IPS-15b (cell line): ENCODE data around the gene SHC2.
A peak's percentile ranks its signal among the peaks of the same experiment; 100 is the strongest.

Experiments
- H3K27me3 ChIP-seq: one replicate; pipeline ENCODE4 v1.6.1; 2013; ENCODE audit warnings: low read length; ENCODE audit not compliant: control insufficient read depth, insufficient read depth
- H3K36me3 ChIP-seq: one replicate; pipeline ENCODE4 v1.6.1; 2013; ENCODE audit warnings: low read length; ENCODE audit not compliant: control insufficient read depth, insufficient read depth
- H3K4me1 ChIP-seq: one replicate; pipeline ENCODE4 v1.6.1; 2013; ENCODE audit warnings: mild to moderate bottlenecking, low read length; ENCODE audit not compliant: control insufficient read depth, insufficient read depth
- H3K4me3 ChIP-seq: one replicate; pipeline ENCODE4 v1.5.1; 2013; ENCODE audit warnings: low read depth, low read length
- H3K9ac ChIP-seq: one replicate; pipeline ENCODE4 v1.6.1; 2013; ENCODE audit warnings: low read depth, mild to moderate bottlenecking, low read length
- H3K9me3 ChIP-seq: one replicate; pipeline ENCODE4 v1.6.1; 2013; ENCODE audit warnings: mild to moderate bottlenecking, low read length; ENCODE audit not compliant: control insufficient read depth, insufficient read depth

Gene SHC2

DNA sequence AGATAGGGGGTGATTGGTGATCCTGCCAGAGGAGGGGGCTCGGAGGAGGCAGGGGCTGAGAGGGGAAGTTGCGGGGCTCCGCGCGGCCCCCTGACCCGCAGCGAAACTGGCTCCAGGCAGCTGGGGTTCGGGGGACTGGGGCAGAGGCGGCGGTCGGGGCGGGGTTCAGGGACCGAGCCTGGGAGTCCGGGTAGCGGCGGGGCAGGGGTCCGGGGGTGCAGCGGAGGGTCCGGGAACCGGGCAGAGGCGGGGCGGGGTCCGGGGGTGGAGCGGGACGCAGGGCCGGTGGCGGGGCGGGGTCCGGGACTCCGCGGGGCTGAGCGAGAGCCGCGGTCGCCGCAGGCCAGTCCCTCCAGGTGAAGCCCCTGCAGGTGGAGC lies 36.6 kb upstream of the SHC2 start:
- no peak overlapping the region for H3K9ac ChIP-seq
- no peaks in the 10 kb centered on the region for H3K36me3 ChIP-seq
- H3K9me3 ChIP-seq = no peaks in the 10 kb centered on the region
- H3K4me1 ChIP-seq = no peaks in the 10 kb centered on the region
- H3K4me3 ChIP-seq = peak overlapping the region; percentile 60
- peaks cover 23% of the 10 kb centered on the region for H3K27me3 ChIP-seq

DNA sequence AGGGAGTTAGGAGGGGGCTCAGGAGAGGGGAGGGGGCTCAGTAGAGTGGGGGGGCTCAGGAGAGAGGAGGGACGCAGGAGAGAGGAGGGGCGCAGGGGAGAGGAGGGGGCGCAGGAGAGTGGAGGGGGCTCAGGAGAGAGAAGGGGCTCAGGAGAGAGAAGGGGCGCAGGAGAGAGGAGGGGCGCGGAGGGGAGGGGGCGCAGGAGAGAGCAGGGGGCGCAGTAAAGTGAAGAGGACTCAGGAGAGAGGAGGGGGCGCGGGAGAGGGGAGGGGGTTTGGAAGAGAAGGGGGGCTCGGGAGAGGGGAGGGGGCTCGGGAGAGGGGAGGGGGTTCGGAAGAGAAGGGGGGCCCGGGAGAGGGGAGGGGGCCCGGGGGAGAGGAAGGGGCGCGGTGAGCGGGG lies 36.2 kb upstream of the SHC2 start:
- peaks cover 23% of the 10 kb centered on the region for H3K27me3 ChIP-seq

DNA sequence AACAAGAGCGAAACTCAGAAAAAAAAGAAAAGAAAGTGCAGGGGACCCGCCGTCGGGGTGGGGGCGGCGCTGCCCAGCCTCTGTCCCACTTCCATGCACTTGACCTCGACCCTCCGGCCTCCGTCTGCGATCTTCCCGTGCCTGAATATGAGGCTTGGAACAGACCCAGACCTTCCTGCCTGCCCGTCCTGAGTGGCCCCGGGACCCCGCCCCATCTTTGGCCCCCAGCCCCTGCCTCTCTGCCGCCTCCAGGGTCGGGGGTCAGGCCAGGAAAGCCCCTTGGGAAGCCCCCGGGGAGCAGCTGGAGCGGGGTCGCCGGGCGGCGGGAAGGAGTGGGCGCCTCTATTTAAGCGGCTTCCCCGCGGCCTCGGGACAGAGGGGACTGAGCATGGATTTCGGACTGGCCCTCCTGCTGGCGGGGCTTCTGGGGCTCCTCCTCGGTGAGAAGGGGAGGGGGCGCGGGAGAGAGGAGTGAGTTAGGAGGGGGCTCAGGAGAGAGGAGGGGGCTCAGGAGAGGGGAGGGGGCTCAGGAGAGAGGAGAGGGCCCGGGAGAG lies 35.4 kb upstream of the SHC2 start, which contains the start of gene MADCAM1:
TSS of gene MADCAM1 (plus strand) at position 375 of the 554 bp plus-strand sequence. CDS start at position 389, 14 bp downstream.
- Histone ChIP-seq H3K9ac (no peak within 1 kb of the TSS), H3K27me3 (peaks cover 23% of the 10 kb centered on the region), H3K36me3 (no peaks in the 10 kb centered on the region), H3K9me3 (no peaks in the 10 kb centered on the region), H3K4me1 (no peaks in the 10 kb centered on the region), H3K4me3 (peak within 1 kb of the TSS; percentile 32)

More for the DNA sequence above, 36.2 kb upstream of the SHC2 start:
- no peak overlapping the region for H3K4me3 ChIP-seq
- H3K36me3 ChIP-seq = no peaks in the 10 kb centered on the region
- no peak overlapping the region for H3K9ac ChIP-seq
- no peaks in the 10 kb centered on the region for H3K4me1 ChIP-seq
- H3K9me3 ChIP-seq = no peaks in the 10 kb centered on the region

DNA sequence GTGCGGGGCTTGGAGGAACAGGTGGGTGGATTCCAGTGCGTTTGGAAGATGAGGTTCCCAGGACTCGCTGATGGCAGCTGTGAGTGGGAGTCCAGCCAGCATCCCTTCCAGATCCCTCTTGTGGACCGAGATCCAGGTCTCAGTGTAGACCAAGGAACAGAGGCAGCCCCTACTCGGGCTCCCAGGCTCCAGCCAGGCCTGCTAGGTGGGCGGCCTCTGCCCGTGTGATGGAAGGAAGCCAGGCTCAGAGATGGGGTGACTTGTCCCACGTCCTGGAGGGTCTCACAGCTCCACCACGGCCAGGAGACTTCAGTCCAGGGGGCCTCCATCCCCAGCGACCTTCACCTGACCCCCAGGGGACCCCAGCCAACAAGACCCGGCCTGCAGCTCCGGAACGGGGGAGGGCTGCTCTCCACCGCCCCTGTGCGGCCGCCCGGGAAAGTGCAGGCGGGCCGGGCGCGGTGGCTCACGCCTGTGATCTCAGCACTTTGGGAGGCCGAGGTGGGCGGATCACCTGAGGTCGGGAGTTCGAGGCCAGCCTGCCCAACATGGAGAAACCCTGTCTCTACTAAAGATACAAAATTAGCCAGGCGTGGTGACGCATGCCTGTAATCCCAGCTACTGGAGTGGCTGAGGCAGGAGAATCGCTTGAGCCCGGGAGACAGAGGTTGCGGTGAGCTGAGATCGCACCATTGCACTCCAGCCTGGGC lies 34.7 kb upstream of the SHC2 start:
- Histone ChIP-seq H3K27me3 (peaks cover 23% of the 10 kb centered on the region), H3K36me3 (no peaks in the 10 kb centered on the region), H3K4me3 (peak overlapping the region; percentile 32)

DNA sequence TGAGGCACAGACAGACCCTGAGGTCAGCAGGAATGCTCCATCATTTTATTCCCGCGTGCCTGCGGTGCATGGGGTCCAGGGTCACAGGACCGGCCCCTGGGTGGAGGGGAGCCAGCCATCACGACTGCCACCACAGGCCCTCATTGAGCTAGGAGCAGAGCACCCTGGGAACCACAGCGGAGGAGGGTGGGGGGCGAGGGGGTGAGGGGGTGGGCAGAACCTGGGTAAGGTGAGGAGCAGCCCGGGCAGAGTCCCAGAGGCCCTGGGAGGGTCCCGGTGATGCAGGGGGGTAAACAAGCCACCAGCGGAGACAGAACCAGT lies 34.2 kb upstream of the SHC2 start:
- H3K9ac ChIP-seq = no peak overlapping the region
- no peaks in the 10 kb centered on the region for H3K9me3 ChIP-seq
- H3K36me3 ChIP-seq = no peaks in the 10 kb centered on the region
- H3K27me3 ChIP-seq = peaks cover 21% of the 10 kb centered on the region
- H3K4me1 ChIP-seq = no peaks in the 10 kb centered on the region
- H3K4me3 ChIP-seq = no peak overlapping the region

More for the DNA sequence above, 34.7 kb upstream of the SHC2 start:
- Histone ChIP-seq H3K9me3 (no peaks in the 10 kb centered on the region), H3K4me1 (no peaks in the 10 kb centered on the region), H3K9ac (no peak overlapping the region)

DNA sequence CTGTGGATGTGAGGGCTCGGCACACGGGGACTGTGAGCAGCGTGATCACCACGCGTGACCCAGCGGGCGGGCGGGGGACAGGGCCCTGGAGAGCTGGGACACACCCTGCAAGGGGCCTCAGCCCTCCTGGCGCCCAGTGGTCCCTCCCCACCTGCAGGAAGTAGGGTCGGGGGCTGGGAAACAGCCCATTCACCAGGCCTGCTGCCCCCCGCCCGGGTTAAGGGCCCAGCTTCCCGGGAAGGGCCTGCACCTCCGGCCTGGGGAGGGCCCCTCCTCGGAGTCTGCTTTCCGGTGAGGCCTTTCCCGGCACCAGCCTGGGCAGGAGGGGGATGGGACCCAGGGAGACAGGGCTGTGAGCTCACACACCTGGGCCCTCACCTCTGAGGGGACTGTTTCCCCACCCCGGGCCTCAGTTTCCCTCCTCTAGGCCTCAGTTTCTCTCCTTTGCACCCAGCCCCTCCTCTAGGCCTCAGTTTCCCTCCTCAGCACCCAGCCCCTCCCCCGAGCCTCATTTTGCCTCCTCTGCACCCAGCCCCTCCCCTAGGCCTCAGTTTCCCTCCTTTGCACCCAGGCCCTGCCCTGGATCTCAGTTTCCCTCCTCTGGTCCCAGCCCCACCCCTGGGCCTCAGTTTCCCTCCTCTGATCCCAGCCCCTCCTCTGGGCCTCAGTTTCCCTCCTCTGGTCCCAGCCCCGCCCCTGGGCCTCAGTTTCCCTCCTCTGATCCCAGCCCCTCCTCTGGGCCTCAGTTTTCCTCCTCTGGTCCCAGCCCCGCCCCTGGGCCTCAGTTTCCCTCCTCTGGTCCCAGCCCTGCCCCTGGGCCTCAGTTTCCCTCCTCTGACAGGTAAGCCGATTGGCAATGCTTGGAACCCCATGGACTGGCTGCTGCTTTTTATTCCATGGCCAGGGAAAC lies 33.6 kb upstream of the SHC2 start:
- Histone ChIP-seq H3K9ac (no peak overlapping the region), H3K36me3 (no peaks in the 10 kb centered on the region), H3K4me3 (no peak overlapping the region), H3K4me1 (no peaks in the 10 kb centered on the region), H3K9me3 (no peaks in the 10 kb centered on the region), H3K27me3 (peaks cover 16% of the 10 kb centered on the region)

DNA sequence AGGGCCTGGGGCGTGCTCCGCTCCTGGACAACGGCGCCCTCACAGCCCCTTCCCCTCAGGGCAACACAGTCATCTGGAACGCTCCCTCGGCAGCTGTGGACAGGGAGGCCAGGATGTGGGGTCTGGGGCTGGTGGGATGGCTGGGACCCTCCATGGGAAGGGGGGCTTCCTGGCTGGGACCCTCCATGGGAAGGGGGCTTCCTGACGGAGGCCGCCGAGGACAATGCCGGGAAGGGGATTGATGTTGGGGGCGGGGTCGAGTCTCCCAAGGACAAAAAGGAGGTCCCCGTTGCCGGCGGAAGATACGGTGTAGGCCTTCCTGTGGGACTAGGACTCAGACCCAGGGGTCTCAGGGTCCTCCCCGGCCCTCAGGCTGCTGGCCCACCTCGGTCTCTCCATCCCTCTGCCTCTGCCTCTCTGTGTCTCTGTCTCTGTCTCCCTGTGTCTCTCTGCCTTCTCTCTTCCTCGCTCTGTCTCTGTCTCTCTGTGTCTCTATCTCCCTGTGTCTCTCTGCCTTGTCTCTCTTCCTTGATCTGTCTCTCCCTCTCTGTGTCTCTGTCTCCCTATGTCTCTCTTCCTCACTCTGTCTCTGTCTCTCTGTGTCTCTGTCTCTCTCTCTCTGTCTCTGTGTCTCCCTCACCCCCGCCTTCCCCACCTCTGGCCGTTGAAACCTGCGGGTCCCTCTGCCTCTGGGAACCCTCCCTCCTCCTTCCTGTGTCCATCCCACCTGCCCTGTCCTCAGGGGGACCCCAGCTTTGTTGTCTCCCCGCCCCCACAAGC lies 32.7 kb upstream of the SHC2 start:
- no peak overlapping the region for H3K4me3 ChIP-seq
- H3K9ac ChIP-seq = no peak overlapping the region
- H3K4me1 ChIP-seq = no peaks in the 10 kb centered on the region
- peaks cover 9% of the 10 kb centered on the region for H3K27me3 ChIP-seq
- H3K9me3 ChIP-seq = no peaks in the 10 kb centered on the region
- no peaks in the 10 kb centered on the region for H3K36me3 ChIP-seq

- H3K4me3 ChIP-seq = no peak overlapping the region
- no peaks in the 10 kb centered on the region for H3K36me3 ChIP-seq
- no peak overlapping the region for H3K9ac ChIP-seq
- no peaks in the 10 kb centered on the region for H3K27me3 ChIP-seq
- H3K9me3 ChIP-seq = no peaks in the 10 kb centered on the region
- no peaks in the 10 kb centered on the region for H3K4me1 ChIP-seq
Observed at GRCh38 chr19:492091-492531, 31.3 kb upstream of the SHC2 start.

- H3K9ac ChIP-seq = no peak overlapping the region
- no peaks in the 10 kb centered on the region for H3K4me1 ChIP-seq
- H3K27me3 ChIP-seq = no peaks in the 10 kb centered on the region
- H3K4me3 ChIP-seq = no peak overlapping the region
- no peaks in the 10 kb centered on the region for H3K36me3 ChIP-seq
- no peaks in the 10 kb centered on the region for H3K9me3 ChIP-seq
Observed at GRCh38 chr19:491146-491741, 30.4 kb upstream of the SHC2 start.

- no peaks in the 10 kb centered on the region for H3K27me3 ChIP-seq
Observed at GRCh38 chr19:489418-490196, 28.8 kb upstream of the SHC2 start.

More at GRCh38 chr19:489418-490196, 28.8 kb upstream of the SHC2 start:
- peaks cover 5% of the 10 kb centered on the region for H3K4me1 ChIP-seq
- H3K9me3 ChIP-seq = no peaks in the 10 kb centered on the region
- peak overlapping the region; percentile 47 for H3K9ac ChIP-seq
- no peaks in the 10 kb centered on the region for H3K36me3 ChIP-seq
- H3K4me3 ChIP-seq = peak overlapping the region; percentile 74
